Superior temporal gyrus (tissue), 1 donor: ENCODE measurements around the gene FLCN.
"Not testable (repeated sequence)": the region's sequence is repeated elsewhere in the genome, so short reads cannot be mapped to it uniquely, and the experiment has no call there.

ENCODE experiments used
- DNase-seq: peaks from one replicate; pipeline ENCODE4 v3.0.0-alpha.2; 2016; ENCODE audit errors: extremely low spot score

Gene FLCN

GRCh38 chr17:17237026-17237799, at the start of gene FLCN:
Gene FLCN, minus strand, starts transcription at chr17:17237168. Its CDS starts 9,031 bp downstream, at chr17:17228137.
- DNase-seq: peak; percentile 97

- DNase-seq: no peak
Measured at GRCh38 chr17:17285951-17286350, 49.0 kb upstream of the FLCN start.

GRCh38 chr17:17280613-17281549, 43.9 kb upstream of the FLCN start, which contains the start of gene COPS3:
Gene COPS3, minus strand, starts transcription at chr17:17281246. Its CDS starts 60 bp downstream, at chr17:17281186.
- DNase-seq: peak; percentile 100

GRCh38 chr17:17279316-17279715, 42.3 kb upstream of the FLCN start:
- DNase-seq: no peak

GRCh38 chr17:17277431-17277830, 40.5 kb upstream of the FLCN start:
- DNase-seq: not testable (repeated sequence)

GRCh38 chr17:17275971-17276370, 39.0 kb upstream of the FLCN start:
- DNase-seq: no peak

- DNase-seq: no peak
Measured at GRCh38 chr17:17269926-17270773, 33.2 kb upstream of the FLCN start.

GRCh38 chr17:17264430-17264829, 27.5 kb upstream of the FLCN start:
- no peak for DNase-seq

GRCh38 chr17:17258998-17259397, 22.0 kb upstream of the FLCN start:
- peak; percentile 83 for DNase-seq

- DNase-seq: no peak
Measured at GRCh38 chr17:17258011-17258410, 21.0 kb upstream of the FLCN start.

GRCh38 chr17:17256316-17256715, 19.3 kb upstream of the FLCN start:
- peak; percentile 47 for DNase-seq

- DNase-seq: not testable (repeated sequence)
Measured at GRCh38 chr17:17255689-17256088, 18.7 kb upstream of the FLCN start.

GRCh38 chr17:17254036-17254435, 17.1 kb upstream of the FLCN start:
- DNase-seq: no peak

- no peak for DNase-seq
Measured at GRCh38 chr17:17253406-17253805, 16.4 kb upstream of the FLCN start.

- peak; percentile 6 for DNase-seq
Measured at GRCh38 chr17:17252149-17252661, 15.2 kb upstream of the FLCN start.

- peak; percentile 4 for DNase-seq
Measured at GRCh38 chr17:17246879-17247278, 9.9 kb upstream of the FLCN start.

GRCh38 chr17:17243163-17243562, 6.2 kb upstream of the FLCN start:
- no peak for DNase-seq

GRCh38 chr17:17242246-17242645, 5.3 kb upstream of the FLCN start:
- DNase-seq: no peak

- DNase-seq: no peak
Measured at GRCh38 chr17:17241656-17242055, 4.7 kb upstream of the FLCN start.

- DNase-seq: no peak
Measured at GRCh38 chr17:17239832-17240231, 2.9 kb upstream of the FLCN start.

- peak; percentile 45 for DNase-seq
Measured at GRCh38 chr17:17236295-17237025, 508 bp downstream of the FLCN start.
